Stimulated activated CD4-positive, alpha-beta T cell treated with anti-CD3 and anti-CD28 coated beads, Interleukin-15, amount 100 ng/mL, for 1 hour (primary cell): ENCODE results near the gene AKNA.
A peak's percentile ranks its signal among the peaks of the same experiment; 100 is the strongest.

Experiments used
- DNase-seq, 2 donors: peaks; one replicate each; pipeline ENCODE4 v3.0.0-alpha.2; 2020; ENCODE audit warnings: low read depth in 1 of 2, low spot score in 1 of 2

AKNA gene

DNA sequence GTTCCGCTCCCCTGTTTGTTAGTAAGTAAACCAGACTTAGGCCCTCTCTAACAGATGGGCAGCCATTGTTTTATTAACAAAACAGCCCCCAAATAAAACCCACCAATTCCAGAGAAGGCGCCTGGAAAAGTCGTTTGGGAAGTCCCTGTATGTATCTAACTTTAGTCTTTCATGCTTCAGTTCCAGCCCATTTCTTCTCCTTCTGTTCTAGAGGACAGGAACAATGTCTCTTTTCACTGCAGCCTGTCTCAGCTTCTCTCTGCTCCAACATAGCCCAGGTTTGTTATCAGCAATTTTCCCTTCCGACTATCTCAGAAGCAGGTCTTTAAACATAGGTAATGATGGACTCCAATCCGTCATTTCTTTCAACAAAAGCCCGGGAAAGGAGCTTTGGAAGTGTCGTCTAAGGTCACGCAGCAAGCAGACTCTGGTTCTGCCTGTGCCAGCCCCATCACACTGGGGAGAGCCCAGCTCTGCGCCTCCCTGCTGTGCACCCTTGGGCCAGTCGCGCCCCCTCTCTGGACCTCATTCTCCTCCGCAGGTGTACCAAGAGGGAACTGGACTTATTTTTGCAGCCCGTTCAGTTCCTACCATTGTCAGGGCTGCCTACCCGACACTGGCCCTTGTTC is 9.6 kb upstream of the AKNA start:
- DNase-seq = no peak

DNA sequence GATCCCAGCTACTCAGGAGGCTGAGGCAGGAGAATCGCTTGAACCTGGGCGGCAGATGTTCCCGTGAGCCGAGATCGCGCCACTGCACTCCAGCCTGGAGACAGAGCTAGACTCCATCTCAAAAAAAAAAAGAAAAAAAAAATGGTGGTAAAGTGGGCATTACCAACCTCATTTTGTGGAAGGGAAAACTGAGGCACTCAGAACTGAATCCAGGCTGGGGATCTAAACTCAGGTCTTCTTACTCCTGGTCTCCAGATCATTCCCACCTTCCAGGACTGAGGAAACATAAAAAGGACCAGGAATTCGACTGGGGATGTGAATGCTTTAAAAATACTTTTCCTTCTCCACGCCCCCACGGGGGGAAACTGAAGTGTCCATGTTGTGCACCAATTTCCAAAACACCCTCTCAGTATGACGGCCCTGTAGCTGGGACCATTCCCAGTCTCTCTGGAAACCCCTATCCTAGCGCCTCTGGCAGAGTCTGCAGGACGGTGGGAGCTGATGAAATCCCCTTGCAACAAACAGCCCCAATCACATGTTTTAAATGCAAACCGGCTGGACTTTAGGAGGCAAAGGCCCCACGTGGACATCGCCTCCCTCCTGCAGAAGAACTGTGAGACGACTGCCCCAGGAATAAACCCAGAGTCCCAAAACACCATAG is 8.9 kb upstream of the AKNA start:
- DNase-seq = no peak

DNA sequence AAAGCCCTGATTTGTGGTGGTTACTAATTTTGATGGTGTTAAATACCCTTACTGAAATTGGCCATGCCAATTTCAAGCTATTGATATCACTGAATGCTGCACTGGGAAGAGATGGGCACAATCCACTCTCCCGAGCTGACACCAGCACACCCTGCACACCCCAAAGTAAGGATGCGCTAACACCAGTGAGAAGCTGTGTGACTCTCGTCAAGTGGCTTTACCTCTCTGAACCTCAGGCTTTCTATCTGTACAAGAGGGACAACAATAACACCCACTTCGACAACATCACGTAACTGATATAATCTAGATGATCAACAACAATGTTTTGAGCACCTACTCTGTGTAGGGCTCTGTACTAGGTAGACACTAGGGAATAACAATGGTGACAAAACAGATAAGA is 8.0 kb upstream of the AKNA start:
- DNase-seq = no peak

DNA sequence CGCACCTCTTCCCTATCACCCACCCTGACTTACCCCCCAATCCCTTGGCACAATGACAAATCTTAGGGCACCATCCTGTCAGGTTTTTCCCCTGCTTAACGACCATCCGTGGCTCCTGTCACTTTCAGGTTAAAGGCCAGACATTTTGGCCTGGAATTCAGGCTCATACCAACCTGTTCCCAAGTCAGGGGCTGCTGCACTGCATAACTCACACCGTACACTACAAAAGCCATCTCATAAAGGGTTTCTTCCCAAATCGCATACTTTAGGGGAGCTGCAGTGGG is 7.5 kb upstream of the AKNA start:
- DNase-seq = no peak

DNA sequence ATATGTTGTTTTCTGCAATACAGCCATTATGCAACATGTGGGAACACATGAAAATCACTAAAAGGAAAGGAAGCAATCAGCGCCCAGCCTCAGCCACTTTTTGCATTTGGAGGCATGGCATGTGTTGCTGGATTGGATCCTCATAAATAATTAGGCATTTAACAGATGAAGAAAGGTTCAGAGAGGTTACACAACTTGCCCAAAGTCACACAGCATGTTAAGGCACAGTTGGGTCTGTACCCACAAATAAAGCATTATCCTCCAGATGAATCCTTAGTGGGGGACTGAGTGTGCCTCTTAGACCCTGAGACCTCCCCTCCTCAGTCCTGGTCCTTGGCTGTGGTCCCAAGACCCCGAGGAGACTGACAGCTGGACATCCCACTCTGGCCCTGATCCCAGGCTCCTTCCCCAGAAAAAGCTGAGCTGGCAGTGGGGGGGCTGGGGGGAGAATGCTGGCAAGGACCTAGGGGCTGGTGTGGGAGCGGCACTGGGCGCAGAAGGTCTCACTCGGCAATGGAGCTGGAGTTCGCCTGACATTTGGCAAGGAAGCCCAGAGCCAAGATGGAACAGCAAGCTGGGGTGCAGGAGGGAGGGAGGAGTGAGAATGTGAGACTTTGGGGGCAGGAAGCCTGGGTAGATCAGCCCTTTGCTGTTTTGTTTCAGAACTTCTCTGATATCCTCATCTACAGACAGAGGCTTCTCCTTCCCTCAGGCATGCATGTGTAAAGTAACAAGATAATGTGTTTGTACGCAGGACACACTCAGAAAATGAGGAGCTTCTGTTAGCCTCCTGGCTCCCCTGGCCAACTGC is 6.9 kb upstream of the AKNA start:
- no peak for DNase-seq

DNA sequence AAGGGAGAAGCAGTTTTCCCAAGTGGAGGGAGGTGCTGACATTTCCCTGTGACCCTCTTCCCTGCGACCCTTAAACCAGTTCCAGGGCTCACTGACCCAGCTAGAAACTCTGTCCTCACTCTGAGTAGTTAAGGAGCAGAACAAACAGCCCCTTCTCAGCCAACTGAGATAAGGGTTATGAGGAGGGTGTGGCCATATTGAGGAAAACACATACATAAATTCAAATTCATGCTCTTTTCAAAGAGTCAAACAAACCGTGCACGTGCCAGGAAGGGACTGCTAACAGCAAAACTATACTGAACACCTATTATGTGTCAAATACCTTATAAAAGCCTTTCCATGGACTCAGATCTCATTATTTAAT is 4.9 kb upstream of the AKNA start:
- DNase-seq = no peak

DNA sequence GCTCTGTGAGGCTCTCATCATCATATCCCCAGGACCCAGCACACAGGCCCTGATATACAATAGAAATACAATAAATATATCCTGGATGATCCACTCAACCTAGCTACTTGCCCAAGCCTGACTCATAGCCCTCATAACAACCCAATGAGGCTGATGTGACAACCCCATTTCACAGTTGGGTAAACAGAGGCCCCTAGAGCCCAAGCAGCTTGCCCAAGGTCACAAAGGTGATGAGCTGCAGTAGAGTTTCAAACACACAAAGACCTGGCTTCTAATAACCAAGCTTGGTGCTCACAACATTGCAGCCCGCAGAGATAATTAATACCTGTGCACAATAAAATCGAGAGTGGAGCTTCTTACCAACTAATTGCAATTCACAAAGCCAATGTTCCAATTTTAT is 3.2 kb upstream of the AKNA start:
- DNase-seq = no peak

DNA sequence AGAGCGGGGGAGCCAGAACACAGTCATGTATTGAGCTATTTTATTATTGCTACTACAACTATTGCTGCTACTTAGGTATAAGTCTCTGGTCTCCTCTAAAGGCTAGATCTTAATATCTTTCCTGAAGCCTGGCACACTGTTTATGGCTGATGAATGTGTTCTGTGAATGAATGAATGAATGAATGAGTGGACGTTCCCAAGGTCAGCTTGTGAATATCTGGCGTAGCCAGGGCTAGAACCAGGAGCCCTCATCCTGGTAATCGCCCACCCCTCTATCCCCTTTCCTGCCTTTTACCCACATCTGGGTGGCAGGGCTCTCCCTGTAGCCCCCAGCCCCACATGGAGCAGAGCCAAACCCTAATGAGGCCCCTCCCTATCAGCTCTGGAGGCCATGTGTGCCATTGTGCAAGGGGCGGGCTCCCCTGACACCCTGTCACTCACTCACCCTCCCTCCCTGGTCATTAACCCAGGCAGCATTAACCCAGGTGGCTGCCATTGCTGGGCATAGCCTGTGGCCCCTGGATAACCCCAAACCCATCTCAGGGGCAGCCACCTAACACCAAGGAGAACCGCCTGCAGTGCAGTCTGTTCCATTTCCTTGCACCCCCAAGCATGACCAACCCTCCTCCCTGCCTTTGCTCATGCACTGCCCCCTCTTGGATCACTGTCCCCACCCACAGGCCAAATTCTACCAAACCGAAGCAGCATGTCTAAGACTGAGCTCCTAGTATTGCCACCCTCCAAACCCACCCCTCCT is 2.0 kb upstream of the AKNA start:
- no peak for DNase-seq

DNA sequence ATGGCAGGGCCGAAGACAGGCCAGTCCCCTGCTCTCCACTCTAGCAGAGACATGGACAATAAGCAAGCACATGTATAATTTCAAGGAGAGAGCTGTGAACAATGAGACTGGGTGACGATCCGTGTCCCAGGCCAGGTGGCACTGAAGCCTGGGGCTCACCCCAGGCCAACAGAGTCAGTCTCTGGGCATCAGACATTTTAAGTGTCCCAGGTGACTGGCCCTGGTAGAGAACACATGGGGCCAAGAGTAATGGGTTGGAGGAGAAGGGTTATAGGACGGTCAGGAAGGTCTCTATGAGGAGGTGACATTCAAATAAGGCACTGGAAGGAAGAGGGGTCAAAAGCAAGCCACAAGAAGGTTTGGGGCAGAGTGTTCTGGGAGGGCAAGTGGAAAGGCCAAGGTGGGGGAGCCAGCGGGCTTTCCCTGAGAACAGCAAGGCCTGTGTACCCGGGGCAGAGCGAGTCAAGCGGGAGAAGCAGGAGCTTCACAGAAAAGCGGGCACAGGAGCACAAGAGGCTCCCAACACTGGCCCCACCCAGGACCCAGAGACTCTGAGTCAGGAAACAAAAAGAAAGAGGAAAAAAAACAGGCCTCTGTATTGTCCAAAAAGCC is 1.1 kb upstream of the AKNA start:
- DNase-seq = no peak

DNA sequence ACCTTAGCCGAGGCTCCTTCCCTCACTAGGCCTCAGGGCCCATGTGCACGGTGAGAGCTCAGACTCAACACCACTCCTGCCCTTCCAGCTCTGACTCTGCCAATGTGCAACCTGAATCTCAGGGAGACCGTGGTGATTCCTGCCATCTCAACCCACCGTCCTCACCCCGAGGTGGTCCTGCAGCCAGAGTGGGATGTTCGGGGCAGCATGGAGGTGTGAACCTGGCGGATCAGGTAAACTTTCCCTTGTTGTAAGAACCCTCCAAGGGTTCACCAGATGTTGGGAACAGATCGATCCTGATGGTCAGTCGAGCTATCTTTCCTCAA is 538 bp upstream of the AKNA start:
- no peak for DNase-seq

DNA sequence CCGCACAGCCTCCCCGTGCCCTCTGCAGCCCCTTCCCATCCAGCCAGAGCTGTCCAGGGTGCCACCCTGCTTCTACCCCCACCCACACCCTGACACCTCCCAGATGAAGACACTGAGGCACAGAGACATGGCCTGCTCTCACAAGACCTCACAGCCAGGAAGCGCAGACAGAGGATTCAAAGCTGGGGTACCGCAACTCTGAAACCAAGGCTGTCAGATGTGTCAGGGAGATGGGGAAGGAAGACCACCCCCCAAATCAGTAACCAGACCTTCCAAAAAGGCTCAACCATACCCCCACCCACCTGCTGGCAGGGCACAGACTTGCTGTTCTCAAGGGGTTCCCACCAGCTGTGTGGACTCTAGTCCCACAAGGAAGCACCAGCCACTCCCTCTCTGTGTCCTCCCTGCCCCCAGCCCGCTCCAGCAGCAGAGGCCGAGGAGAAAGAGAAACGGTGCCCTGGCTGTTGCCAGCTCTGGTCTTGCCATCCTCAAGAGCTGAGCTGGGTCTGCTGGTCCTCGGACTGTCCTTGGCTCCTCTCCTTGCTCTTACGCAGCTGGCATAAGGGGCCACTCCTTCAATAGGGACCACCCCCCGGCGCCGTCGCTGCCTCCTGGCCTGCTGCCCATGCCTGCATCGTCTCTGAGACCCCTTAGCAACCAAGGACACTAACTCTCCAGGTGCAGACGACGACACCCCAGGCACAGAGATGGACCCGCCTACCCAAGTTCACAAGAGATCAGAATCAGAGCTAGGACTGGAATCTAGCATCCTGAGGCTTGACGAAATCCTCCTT is 699 bp downstream of the AKNA start:
- DNase-seq = no peak

DNA sequence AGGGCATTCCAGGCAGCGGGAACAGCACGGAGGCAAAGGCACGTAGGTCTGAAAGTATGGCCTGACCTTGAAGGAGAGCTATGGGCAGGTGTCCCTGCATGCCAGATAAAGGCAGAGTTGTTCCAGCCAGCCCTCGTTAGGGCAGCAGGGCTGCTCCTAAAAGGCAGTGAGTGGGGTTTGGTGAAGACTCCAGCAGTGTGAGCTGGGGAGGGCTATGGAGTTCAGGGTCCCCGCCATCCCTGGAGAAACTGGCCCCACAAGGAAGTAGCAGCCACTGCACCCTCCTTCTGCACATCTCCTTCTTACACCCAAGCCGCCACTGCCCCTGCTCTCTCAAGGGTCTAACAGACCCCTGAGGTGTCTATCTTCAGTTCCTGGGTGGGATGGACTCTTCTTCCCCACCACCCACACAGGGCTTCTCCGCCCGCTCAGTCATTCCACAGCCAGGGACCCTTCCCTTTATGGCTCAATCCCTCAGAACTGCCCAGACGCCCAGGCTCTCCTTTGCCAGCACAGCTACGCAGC is 1.4 kb downstream of the AKNA start:
- no peak for DNase-seq

DNA sequence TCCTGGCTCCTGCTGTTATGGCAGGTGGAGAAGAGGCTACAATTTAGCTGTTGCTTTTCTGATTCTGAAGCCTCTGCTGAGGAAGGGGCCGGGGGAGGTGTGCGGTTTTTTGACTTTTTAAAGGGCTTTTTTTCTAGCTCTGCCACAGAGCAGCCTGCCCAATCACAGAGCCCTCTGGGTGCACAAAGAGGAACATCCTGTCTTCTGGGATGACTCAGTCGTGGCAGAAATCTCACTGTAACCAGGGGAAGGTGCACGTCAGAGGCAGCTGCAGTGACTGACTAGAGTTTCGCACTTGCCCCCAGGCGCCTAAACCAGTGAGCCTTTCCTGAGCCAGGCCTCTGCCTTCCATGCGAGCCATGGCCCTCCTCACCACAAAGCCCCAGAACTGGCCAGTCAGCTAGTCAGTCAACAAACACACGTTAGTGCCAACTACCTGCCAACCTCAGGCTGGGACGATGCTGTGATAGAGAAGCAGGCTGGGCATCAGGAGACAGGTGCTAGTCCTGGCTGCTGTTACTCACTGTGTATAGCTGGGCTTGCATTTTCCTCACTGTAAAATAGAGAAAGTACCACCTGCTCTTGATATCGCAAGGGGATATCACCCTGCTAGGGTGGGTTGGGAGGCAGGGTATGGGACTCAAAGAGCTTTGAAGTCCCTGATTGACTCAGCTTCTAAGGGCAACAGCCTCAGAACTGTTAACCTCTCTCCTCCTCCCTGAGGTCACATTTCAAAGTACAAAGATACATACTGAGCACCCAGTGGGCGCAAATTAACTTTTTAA is 2.2 kb downstream of the AKNA start:
- DNase-seq = peak; percentile 57 to 69

DNA sequence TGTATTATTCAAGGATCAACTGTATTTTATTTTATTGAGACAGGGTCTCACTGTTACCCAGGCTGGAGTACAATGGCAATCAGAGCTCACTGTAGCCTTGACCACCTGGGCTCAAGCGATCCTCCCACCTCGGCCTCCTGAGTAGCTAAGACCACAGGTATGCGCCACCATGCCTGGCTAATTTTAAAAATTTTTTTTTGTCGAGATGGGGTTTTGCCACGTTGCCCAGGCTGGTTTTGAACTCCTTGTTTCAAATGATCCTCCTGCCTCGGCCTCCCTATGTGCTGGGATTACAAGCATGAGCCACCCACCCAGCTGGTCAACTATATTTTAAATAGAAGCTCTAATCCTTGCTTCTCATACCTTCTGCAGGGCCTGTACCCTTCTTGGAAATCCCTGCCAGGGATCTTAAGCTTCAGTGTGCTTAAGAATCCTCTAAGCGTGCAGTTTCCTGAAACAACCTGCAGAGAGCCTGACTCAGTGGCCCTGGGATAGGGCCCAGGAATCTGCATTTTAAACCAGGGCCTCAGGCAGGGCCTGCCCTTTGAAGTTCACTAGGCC is 2.9 kb downstream of the AKNA start:
- no peak for DNase-seq

DNA sequence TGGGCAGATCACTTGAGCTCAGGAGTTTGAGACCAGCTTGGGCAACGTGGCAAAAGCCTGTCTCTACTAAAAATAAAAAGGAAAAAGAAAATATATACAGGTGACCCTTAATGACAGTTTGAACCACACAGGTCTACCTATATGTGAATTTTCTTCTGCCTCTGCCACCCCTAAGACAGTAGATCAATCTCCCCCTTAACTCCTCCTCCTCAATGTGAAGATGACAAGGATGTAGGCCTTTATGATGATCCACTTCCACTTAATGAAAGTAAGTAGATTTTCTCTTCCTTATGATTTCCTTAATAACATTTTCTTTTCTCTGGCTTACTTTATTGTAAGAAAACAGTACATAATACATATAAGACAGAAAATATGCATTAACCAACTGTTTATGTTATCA is 3.4 kb downstream of the AKNA start:
- no peak for DNase-seq

DNA sequence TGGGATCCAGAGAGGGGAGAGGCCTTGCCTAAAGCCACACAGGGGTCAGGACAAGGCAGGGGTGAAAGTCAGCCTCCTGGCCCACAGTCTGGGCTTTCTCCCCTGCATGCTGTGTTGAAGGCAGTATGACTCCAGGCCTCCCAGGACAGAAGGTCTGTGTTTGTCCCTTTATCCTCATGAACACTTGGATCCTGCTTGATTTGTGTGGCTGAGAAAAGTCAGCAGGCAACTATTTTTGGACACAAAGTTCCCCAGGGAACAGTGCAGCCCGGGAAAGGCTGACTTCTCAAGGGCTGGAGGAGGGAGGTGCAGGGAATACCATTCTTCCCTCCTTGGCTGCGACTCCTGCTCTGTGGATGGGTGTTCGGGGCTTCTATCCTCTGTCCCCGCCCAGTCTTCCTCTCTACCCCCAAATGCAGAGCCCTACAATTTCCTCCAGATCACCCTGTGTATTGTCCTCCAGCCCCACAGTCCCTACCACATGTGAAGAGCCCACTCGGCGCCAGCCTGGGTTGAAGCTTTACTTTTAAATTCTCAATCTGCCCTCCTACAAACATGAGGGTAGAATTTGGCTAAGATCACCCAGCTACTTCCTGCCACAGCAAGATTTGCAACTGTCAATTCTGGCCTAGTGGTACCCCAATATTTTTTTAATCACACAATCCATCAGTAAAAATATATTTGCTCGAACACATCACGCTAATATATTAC is 4.1 kb downstream of the AKNA start:
- DNase-seq = no peak

DNA sequence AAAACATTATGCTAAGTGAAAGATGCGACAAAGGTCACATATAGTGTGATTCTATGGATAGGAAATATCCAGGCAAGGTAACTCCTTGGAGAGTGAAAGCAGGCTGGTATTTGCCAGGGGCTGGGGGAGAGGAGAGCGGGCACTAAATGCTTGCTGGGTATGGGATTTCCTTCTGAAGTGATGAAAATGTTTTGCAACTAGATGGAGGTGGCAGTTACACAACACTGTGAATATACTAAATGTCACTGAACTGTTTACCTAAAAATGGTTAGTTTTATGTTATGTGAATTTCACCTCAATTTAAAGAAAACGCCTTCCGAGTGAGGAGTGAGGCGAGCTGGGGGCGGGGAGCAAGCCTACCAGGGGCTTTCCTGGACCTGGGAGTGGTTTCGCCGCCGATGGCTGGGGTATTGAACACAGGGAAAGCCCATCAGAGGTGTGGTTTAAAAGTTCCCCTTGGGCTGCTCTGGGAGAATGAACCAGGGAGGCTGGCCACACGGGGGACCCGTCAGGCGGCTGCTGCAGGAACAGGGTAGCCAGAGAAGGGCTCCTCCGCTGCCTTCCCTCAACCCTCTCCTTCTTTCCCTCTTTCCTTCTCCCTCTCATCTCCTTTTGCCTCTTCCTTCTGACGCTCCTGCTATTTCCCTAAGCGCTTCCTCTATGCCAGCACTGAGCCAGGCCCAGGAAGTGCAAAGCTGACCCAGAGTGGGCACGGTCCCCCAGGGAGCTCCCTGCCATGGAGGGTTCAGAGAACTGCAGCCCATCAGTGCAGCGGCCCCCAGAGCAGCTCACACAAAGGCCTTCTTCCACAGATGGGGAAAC is 4.9 kb downstream of the AKNA start:
- DNase-seq = peak; percentile 41 to 68

DNA sequence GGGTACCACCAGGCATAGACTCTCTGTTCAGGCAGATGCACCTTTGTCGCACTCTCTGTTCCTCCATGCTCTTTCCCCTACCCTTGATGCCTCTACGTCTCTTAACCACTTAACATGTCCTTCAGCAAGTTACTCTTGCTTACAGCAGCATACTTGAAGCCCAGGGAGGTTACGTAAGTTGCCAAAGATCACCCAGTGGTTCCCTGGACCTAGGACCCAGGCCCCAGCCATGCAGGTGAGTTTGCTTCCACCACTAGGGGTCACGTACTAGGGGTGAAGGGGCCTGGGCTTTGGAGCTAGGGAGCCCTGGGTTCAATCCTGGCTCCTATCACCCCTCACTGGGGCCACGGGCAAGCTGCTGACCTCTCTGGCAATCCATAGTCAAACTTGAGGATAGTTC is 8.9 kb downstream of the AKNA start:
- no peak for DNase-seq
